ENCODE results near the gene GPR37L1.
A peak's percentile ranks its signal among the peaks of the same experiment; 100 is the strongest.

Gene GPR37L1, protein sequence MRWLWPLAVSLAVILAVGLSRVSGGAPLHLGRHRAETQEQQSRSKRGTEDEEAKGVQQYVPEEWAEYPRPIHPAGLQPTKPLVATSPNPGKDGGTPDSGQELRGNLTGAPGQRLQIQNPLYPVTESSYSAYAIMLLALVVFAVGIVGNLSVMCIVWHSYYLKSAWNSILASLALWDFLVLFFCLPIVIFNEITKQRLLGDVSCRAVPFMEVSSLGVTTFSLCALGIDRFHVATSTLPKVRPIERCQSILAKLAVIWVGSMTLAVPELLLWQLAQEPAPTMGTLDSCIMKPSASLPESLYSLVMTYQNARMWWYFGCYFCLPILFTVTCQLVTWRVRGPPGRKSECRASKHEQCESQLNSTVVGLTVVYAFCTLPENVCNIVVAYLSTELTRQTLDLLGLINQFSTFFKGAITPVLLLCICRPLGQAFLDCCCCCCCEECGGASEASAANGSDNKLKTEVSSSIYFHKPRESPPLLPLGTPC

DNA sequence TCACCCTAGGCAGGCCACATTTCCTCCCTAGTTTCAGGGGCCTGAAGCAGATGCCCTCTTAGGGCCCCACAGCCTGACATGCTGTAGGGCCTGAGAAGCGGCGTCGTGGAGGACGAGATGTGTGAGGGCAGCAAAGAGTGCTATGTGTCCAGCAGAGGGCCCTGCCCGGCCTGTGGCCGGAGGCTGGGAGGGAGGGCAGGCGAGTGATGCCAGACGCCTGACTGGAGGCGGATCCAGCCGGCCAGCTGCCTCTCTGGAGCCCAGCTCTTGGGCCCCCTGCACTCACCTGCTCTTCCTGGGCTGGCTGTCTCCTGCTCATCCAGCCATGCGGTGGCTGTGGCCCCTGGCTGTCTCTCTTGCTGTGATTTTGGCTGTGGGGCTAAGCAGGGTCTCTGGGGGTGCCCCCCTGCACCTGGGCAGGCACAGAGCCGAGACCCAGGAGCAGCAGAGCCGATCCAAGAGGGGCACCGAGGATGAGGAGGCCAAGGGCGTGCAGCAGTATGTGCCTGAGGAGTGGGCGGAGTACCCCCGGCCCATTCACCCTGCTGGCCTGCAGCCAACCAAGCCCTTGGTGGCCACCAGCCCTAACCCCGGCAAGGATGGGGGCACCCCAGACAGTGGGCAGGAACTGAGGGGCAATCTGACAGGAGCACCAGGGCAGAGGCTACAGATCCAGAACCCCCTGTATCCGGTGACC is at the start of gene GPR37L1:
Gene GPR37L1, plus strand, starts transcription at position 279 of the 697 bp plus-strand sequence. Its CDS starts 47 bp downstream, at position 326.
- H3K4me3 ChIP-seq (ENCODE audit: low read length), result no peak within 1 kb of the TSS
- H3K36me3 ChIP-seq (ENCODE audit: control insufficient read depth, insufficient read depth, low read length), result no peaks in the 10 kb centered on the region
- no peaks in the 10 kb centered on the region for H3K9me3 ChIP-seq (ENCODE audit: control insufficient read depth, low read length)
- H3K9ac ChIP-seq (ENCODE audit: low read length), result no peak within 1 kb of the TSS
- peaks cover 12% of the 10 kb centered on the region for H3K4me1 ChIP-seq (ENCODE audit: control insufficient read depth, insufficient read depth, low read length)
- no peaks in the 10 kb centered on the region for H3K27me3 ChIP-seq (ENCODE audit: control insufficient read depth, insufficient read depth, low read length)

DNA sequence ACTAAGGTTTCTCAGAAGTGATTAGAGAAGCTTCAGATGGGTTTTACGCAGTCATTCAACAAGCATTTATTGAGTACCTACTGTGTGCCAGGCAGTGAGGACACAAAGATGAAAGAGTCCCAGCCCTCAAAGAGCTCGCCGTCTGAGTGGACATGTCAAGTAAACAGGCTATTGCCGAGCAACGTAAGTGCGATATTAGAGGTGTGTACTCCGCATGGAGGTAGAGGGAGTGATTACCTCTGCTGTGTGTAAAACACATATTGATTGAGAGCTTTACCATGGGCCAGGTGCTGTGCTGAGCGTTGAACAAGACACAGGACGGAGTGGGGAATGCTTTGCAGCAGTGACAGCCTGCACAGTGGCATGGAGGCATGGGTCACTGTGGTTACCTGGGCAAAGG is 49.5 kb upstream of the GPR37L1 start:
- Histone ChIP-seq H3K27me3 (ENCODE audit: control insufficient read depth, insufficient read depth, low read length) (no peaks in the 10 kb centered on the region), H3K9ac (ENCODE audit: low read length) (no peak overlapping the region), H3K4me1 (ENCODE audit: control insufficient read depth, insufficient read depth, low read length) (peaks cover 63% of the 10 kb centered on the region), H3K9me3 (ENCODE audit: control insufficient read depth, low read length) (no peaks in the 10 kb centered on the region), H3K4me3 (ENCODE audit: low read length) (no peak overlapping the region), H3K36me3 (ENCODE audit: control insufficient read depth, insufficient read depth, low read length) (no peaks in the 10 kb centered on the region)

DNA sequence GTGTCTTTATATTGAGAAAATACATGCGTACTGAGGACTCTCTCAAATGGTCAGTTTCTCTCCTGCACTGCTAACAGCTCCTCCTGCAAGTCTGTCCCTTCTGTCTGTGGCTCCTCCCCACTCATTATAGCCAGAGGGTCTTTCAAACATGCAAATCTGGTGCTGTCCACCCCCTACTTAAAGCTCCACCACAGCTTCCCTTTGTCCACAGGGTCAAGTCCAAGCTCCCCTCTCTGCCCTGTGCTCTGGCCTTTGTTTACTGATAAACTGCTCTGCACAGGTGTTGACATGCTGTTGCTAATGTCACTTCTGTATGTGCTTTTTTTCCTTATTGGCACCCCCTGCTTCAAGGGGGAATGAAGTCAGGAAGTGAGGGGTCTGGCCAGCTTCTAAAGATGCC is 47.7 kb upstream of the GPR37L1 start:
- Histone ChIP-seq H3K4me3 (ENCODE audit: low read length) (no peak overlapping the region), H3K9ac (ENCODE audit: low read length) (peak overlapping the region; percentile 55), H3K27me3 (ENCODE audit: control insufficient read depth, insufficient read depth, low read length) (no peaks in the 10 kb centered on the region), H3K9me3 (ENCODE audit: control insufficient read depth, low read length) (no peaks in the 10 kb centered on the region), H3K36me3 (ENCODE audit: control insufficient read depth, insufficient read depth, low read length) (no peaks in the 10 kb centered on the region), H3K4me1 (ENCODE audit: control insufficient read depth, insufficient read depth, low read length) (peaks cover 64% of the 10 kb centered on the region)

DNA sequence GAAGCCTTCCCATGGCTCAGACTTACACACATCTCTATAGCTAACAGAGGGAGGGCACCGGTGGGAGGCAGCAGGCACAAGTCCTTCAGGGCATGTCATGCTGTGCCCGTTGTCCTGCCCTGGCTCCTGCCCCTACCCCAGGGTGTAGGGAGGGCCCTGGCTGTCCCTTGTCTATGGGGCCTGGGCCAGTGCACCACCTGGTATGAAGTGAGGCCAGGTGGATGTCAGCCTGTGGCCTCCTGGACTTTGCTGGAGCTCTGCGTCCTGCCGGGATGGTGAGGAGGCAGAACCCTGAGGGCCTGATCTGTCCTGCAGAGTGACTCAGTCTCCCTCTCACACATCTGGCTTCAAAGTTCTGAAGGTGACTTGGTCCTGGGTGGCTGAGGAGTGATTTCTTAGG is 47.3 kb upstream of the GPR37L1 start:
- Histone ChIP-seq H3K36me3 (ENCODE audit: control insufficient read depth, insufficient read depth, low read length) (no peaks in the 10 kb centered on the region), H3K27me3 (ENCODE audit: control insufficient read depth, insufficient read depth, low read length) (no peaks in the 10 kb centered on the region), H3K9me3 (ENCODE audit: control insufficient read depth, low read length) (no peaks in the 10 kb centered on the region), H3K4me1 (ENCODE audit: control insufficient read depth, insufficient read depth, low read length) (peaks cover 64% of the 10 kb centered on the region), H3K4me3 (ENCODE audit: low read length) (no peak overlapping the region), H3K9ac (ENCODE audit: low read length) (peak overlapping the region; percentile 55)

DNA sequence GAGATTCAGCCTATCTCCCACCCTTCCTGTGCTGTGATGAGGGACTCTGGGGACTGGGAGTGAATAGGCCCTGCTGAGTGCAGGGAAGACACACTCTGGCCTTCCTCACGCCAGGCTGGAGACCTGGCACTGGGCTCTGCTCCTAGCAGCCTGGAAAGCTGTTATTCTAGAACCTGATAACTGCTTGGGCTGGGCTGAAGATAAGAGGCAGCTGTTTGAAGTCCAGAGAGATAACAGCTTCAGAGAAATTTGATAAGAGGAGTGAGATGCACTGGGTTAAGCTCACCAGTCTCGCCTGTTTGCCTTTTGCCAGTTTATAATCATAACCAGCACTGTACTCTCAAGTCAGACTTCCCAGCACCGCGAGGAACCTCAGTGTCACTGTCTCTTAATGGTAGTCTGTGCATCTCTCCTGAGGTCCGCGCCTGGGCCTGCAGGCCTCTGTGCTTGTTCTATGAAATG is 46.6 kb upstream of the GPR37L1 start:
- H3K4me1 ChIP-seq (ENCODE audit: control insufficient read depth, insufficient read depth, low read length), result peaks cover 65% of the 10 kb centered on the region
- H3K27me3 ChIP-seq (ENCODE audit: control insufficient read depth, insufficient read depth, low read length), result no peaks in the 10 kb centered on the region
- no peaks in the 10 kb centered on the region for H3K36me3 ChIP-seq (ENCODE audit: control insufficient read depth, insufficient read depth, low read length)
- H3K4me3 ChIP-seq (ENCODE audit: low read length), result peak overlapping the region; percentile 14
- H3K9me3 ChIP-seq (ENCODE audit: control insufficient read depth, low read length), result no peaks in the 10 kb centered on the region
- peak overlapping the region; percentile 55 for H3K9ac ChIP-seq (ENCODE audit: low read length)

DNA sequence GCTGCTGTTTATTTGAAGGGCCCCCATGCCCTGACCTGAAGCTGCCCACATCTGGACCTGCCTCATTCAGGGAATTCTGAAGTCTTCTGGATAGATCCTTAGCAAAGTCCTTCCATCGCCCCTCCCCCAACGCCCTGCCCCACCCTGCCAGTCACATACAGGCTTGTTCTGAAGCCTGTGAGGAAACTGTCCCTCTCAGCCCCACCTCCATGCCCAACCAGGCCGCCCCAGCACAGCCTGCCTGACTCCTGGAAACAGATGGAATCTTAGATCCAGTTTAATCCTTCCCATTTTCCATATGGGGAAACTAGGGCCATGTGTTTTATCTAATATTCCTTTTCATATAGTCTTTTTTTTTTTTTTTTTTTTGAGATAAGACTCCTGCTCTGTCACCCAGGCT is 44.5 kb upstream of the GPR37L1 start:
- Histone ChIP-seq H3K4me3 (ENCODE audit: low read length) (no peak overlapping the region), H3K27me3 (ENCODE audit: control insufficient read depth, insufficient read depth, low read length) (no peaks in the 10 kb centered on the region), H3K36me3 (ENCODE audit: control insufficient read depth, insufficient read depth, low read length) (no peaks in the 10 kb centered on the region), H3K4me1 (ENCODE audit: control insufficient read depth, insufficient read depth, low read length) (peaks cover 62% of the 10 kb centered on the region), H3K9me3 (ENCODE audit: control insufficient read depth, low read length) (no peaks in the 10 kb centered on the region), H3K9ac (ENCODE audit: low read length) (no peak overlapping the region)

DNA sequence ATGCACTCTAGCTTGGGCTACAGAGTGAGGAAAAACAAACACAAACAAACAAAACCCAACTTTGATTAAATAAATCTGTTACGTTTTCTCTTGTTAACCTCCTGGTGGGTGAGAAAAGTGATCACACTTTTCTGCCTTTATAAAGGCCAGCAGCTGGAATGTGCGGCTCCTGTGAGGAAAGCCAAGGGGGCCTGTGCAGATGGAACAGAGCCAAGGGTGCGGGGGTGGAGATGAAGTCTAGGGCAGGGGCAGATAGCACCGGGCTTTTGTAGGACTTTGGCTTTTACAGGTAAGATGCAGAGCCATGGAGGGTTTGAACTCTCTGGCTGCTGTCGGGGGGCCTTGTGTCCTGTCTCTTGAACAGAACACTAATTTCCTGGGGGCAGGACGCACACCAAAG is 40.7 kb upstream of the GPR37L1 start:
- no peaks in the 10 kb centered on the region for H3K9me3 ChIP-seq (ENCODE audit: control insufficient read depth, low read length)
- no peak overlapping the region for H3K4me3 ChIP-seq (ENCODE audit: low read length)
- peak overlapping the region; percentile 56 for H3K9ac ChIP-seq (ENCODE audit: low read length)
- peaks cover 60% of the 10 kb centered on the region for H3K4me1 ChIP-seq (ENCODE audit: control insufficient read depth, insufficient read depth, low read length)
- no peaks in the 10 kb centered on the region for H3K27me3 ChIP-seq (ENCODE audit: control insufficient read depth, insufficient read depth, low read length)
- no peaks in the 10 kb centered on the region for H3K36me3 ChIP-seq (ENCODE audit: control insufficient read depth, insufficient read depth, low read length)

DNA sequence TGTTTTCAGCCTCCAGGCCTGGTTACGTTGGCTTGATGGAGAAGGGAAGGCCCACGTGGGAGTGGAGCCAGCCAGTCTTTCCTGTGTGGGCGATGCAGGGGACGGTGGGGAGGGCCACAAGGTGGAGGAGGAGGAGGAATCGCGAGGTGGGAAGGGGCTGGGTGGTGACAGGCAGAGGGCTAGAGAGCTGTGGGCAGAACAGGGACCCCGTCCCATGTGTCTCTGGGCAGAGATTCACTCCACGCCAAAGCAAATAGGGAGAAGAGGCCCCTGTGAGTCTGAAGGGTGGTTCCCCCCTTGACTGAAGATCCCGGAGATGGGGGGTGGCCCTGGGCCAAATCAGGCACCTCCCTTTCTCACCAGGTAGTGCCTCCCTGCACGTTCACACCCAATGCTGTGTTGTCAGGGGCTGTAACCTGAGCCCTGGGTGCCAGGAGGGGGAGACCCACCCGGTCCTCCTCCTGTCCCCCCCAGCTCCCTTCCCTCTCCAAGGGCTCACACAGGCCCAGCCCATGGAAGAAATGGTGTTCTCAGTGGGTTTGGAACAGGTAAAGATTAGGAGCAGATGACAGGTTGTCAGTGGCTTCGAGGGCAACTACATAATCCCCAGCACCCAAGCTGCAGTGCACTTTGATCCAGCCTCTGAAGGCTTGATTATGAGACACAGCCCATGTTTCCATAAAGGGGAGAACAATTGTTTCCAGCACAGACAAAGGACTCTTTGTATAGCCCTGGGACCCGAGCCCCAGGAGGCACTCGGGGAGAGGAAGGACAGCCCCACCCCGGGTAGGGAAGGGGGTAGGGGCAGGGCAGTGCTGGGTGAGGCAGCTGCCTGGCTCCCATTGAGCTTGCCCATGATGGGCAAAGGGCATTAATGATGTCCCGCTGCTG is 37.7 kb upstream of the GPR37L1 start:
- Histone ChIP-seq H3K9ac (ENCODE audit: low read length) (peak overlapping the region; percentile 61), H3K4me3 (ENCODE audit: low read length) (no peak overlapping the region), H3K27me3 (ENCODE audit: control insufficient read depth, insufficient read depth, low read length) (no peaks in the 10 kb centered on the region), H3K9me3 (ENCODE audit: control insufficient read depth, low read length) (no peaks in the 10 kb centered on the region), H3K36me3 (ENCODE audit: control insufficient read depth, insufficient read depth, low read length) (no peaks in the 10 kb centered on the region), H3K4me1 (ENCODE audit: control insufficient read depth, insufficient read depth, low read length) (peaks cover 63% of the 10 kb centered on the region)

DNA sequence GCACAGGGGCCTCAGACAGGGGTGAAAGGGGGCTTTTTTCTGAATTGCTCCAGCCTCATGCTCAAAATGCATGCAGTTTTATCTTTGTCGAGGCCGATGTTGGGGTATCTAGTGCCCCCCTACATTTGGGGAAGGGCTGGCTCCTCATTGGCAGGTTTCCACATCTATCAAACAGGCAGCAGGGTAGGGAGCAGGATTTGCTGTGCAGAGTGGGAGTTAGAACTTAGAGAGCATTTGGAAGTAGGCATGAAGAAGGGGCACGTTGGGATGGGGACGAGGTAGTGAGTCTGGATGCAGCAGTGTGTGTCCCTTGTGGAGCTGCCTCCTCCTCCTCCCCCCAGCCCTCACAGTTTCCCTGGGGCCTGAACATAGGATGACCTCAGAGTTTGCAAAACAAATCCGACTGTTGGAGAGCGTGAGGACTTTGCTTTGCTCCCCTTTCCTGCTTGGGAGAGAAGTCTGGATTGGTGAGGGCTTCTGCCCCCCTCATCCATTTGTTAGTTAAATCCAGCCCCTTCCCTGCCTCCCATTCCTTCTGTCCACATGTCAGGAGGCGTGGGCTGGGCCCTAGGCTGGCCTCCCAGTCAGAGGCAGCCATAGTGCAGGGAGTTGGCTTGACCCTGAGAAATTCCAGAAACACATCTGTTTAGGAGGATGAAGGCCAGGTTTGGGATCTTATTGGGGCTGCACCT is 36.9 kb upstream of the GPR37L1 start:
- Histone ChIP-seq H3K27me3 (ENCODE audit: control insufficient read depth, insufficient read depth, low read length) (no peaks in the 10 kb centered on the region), H3K9ac (ENCODE audit: low read length) (peak overlapping the region; percentile 59), H3K9me3 (ENCODE audit: control insufficient read depth, low read length) (no peaks in the 10 kb centered on the region), H3K36me3 (ENCODE audit: control insufficient read depth, insufficient read depth, low read length) (no peaks in the 10 kb centered on the region), H3K4me3 (ENCODE audit: low read length) (no peak overlapping the region), H3K4me1 (ENCODE audit: control insufficient read depth, insufficient read depth, low read length) (peaks cover 60% of the 10 kb centered on the region)

DNA sequence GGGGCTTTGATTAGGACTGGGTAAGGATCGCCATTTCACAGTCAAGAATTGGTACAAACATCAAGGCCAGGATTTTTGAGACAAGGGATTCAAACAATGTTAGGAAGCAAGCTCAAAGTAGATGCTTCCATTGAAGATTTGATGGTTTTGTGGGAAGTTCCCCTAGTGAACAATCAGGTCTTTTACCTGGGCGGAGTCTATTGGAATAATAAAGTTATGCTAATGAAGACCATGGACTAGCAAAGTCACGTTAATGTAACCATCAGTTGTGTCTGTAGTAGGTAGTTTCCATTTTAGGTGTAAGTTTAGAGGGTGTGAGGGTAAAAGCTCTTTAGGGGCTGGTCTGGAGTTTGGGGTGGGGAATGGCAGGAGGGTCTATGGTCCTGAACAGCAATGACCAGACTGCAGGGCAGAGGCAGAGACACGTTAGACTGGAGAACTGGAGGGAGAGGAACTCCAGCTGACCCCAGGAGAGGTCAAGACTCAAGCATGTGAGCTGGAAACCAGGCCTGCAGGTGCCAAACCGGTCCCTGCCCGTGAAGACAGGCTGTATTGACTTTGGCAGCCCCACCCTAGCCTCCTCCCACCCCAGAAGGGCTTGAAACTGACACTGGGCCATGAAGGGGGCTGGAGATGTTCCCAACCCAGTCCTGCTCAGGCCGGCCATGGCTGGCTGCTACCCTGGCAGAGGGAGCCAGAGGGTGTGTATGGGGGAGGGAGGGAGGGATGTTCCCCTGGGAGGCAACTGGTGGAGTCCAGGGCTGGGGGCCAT is 36.0 kb upstream of the GPR37L1 start:
- no peak overlapping the region for H3K4me3 ChIP-seq (ENCODE audit: low read length)
- H3K36me3 ChIP-seq (ENCODE audit: control insufficient read depth, insufficient read depth, low read length), result no peaks in the 10 kb centered on the region
- H3K4me1 ChIP-seq (ENCODE audit: control insufficient read depth, insufficient read depth, low read length), result peaks cover 52% of the 10 kb centered on the region
- peak overlapping the region; percentile 59 for H3K9ac ChIP-seq (ENCODE audit: low read length)
- no peaks in the 10 kb centered on the region for H3K27me3 ChIP-seq (ENCODE audit: control insufficient read depth, insufficient read depth, low read length)
- H3K9me3 ChIP-seq (ENCODE audit: control insufficient read depth, low read length), result no peaks in the 10 kb centered on the region

DNA sequence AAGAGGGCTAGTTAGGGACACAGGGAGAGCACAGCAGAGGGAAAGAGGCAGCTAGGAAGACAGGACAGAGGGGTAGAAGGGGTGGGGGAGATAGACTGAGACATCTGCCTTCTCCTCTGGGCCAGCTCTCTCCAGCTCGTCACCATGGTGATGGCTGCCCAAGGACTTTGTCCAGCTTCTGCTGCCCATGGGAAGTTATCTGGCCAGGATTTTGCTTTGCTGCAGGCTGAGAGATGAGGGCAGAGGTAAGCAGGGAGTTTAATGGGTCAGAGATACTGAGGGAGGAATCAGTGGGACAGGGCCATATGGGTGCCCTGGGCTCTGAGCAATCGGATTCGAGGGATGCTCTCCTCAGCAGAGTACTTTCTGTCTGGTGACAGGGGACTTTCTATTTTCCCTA is 34.5 kb upstream of the GPR37L1 start:
- H3K27me3 ChIP-seq (ENCODE audit: control insufficient read depth, insufficient read depth, low read length), result no peaks in the 10 kb centered on the region
- no peak overlapping the region for H3K4me3 ChIP-seq (ENCODE audit: low read length)
- H3K9ac ChIP-seq (ENCODE audit: low read length), result no peak overlapping the region

More for the DNA sequence above, 34.5 kb upstream of the GPR37L1 start:
- peaks cover 44% of the 10 kb centered on the region for H3K4me1 ChIP-seq (ENCODE audit: control insufficient read depth, insufficient read depth, low read length)
- H3K9me3 ChIP-seq (ENCODE audit: control insufficient read depth, low read length), result no peaks in the 10 kb centered on the region
- H3K36me3 ChIP-seq (ENCODE audit: control insufficient read depth, insufficient read depth, low read length), result no peaks in the 10 kb centered on the region

Measured in mucosa of stomach (tissue), 1 donor.